HepG2 (cell line): ENCODE results near the gene SURF1. TPM values are rescaled to one million over a fixed set of nuclear protein-coding genes. Genes with fewer than 3 reads are reported as not detected.

Experiments
- ATM ChIP-seq: fragments of 450-650 bp; IDR thresholded peaks from 2 replicates; pipeline ENCODE4 v1.7.1; 2017; ENCODE audit warnings: mild to moderate bottlenecking, borderline replicate concordance
- BRD4 ChIP-seq: sonication (generic); formaldehyde crosslinking; IDR thresholded peaks from 2 replicates; pipeline ENCODE4 v1.4.0; 2020; ENCODE audit warnings: missing genetic modification reagents
- GPN1 ChIP-seq: sonication (generic); formaldehyde crosslinking; IDR thresholded peaks from 2 replicates; pipeline ENCODE4 v1.5.1; 2020; ENCODE audit warnings: missing genetic modification reagents, borderline replicate concordance
- MEIS1 ChIP-seq: sonication (generic); formaldehyde crosslinking; IDR thresholded peaks from 2 replicates; pipeline ENCODE4 v1.9.0; 2021; ENCODE audit warnings: mild to moderate bottlenecking, missing genetic modification reagents, moderate library complexity, borderline replicate concordance
- MXI1 ChIP-seq: IDR thresholded peaks from 3 replicates; pipeline ENCODE4 v1.6.1; 2012; ENCODE audit warnings: low read depth, low read length, inconsistent platforms, borderline replicate concordance
- NCOA5 ChIP-seq: sonication (generic); formaldehyde crosslinking; IDR thresholded peaks from 2 replicates; pipeline ENCODE4 v1.4.0; 2020; ENCODE audit warnings: missing genetic modification reagents
- POGZ ChIP-seq: sonication (generic); formaldehyde crosslinking; IDR thresholded peaks from 2 replicates; pipeline ENCODE4 v1.4.0; 2020; ENCODE audit warnings: mild to moderate bottlenecking, missing genetic modification reagents
- PTBP1 ChIP-seq: fragments of 200-400 bp; formaldehyde crosslinking; IDR thresholded peaks from 2 replicates; pipeline ENCODE4 v1.6.1; 2018; ENCODE audit warnings: low read length, low read depth; ENCODE audit not compliant: poor library complexity, severe bottlenecking
- SKI ChIP-seq: fragments of 450-650 bp; IDR thresholded peaks from one replicate; pipeline ENCODE4 v1.6.1; 2018; ENCODE audit warnings: mild to moderate bottlenecking; ENCODE audit not compliant: partially characterized antibody
- SOX13 ChIP-seq, 3 experiments: fragments of 450-650 bp in 1 of 3; sonication (generic) in 1 of 3; formaldehyde crosslinking in 1 of 3; IDR thresholded peaks in 2 of 3; conservative IDR thresholded peaks in 1 of 3; 2 replicates each; pipeline versions ENCODE4 v1.5.0 to v1.6.1; 2016 to 2020; ENCODE audit warnings: antibody characterized with exemption in 1 of 3, mild to moderate bottlenecking in 1 of 3, missing compliant biosample characterization in 1 of 3, missing genetic modification reagents in 1 of 3, moderate library complexity in 1 of 3
- SP2 ChIP-seq: sonication (generic); formaldehyde crosslinking; IDR thresholded peaks from 2 replicates; pipeline ENCODE4 v1.5.1; 2020; ENCODE audit warnings: mild to moderate bottlenecking, missing genetic modification reagents
- SRSF9 ChIP-seq: fragments of 200-400 bp; formaldehyde crosslinking; IDR thresholded peaks from 2 replicates; pipeline ENCODE4 v1.6.1; 2018; ENCODE audit warnings: borderline replicate concordance, mild to moderate bottlenecking, low read depth, low read length; ENCODE audit not compliant: insufficient read depth, poor library complexity, severe bottlenecking
- STAT5B ChIP-seq: sonication (generic); formaldehyde crosslinking; IDR thresholded peaks from 2 replicates; pipeline ENCODE4 v1.4.0; 2020; ENCODE audit warnings: missing genetic modification reagents
- ZBED4 ChIP-seq: sonication (generic); formaldehyde crosslinking; IDR thresholded peaks from 2 replicates; pipeline ENCODE4 v1.4.0; 2020; ENCODE audit warnings: missing genetic modification reagents, borderline replicate concordance
- ZNF496 ChIP-seq: sonication (generic); formaldehyde crosslinking; IDR thresholded peaks from 2 replicates; pipeline ENCODE4 v1.8.1; 2023; ENCODE audit warnings: mild to moderate bottlenecking, moderate library complexity, missing genetic modification reagents; ENCODE audit not compliant: insufficient replicate concordance
- ZNF564 ChIP-seq: sonication (generic); formaldehyde crosslinking; IDR thresholded peaks from 2 replicates; pipeline ENCODE4 v1.8.1; 2023; ENCODE audit warnings: mild to moderate bottlenecking, missing genetic modification reagents
- ZNF761 ChIP-seq: sonication (generic); formaldehyde crosslinking; conservative IDR thresholded peaks from 2 replicates; pipeline ENCODE4 v1.4.0; 2020; ENCODE audit warnings: mild to moderate bottlenecking, missing genetic modification reagents
- ZNF775 ChIP-seq: sonication (generic); formaldehyde crosslinking; IDR thresholded peaks from 2 replicates; pipeline ENCODE4 v1.4.0; 2020; ENCODE audit warnings: missing genetic modification reagents, mild to moderate bottlenecking, moderate library complexity, borderline replicate concordance
- polyA plus RNA-seq, 8 experiments: library from polyadenylated mRNA; depleted of rRNA in 3 of 8; stranded (reverse) in 7 of 8; unstranded in 1 of 8; fragments of >200 nt; fragmentation: Illumina TruSeq in 4 of 8; extraction: Trizol in 4 of 8; gene quantifications; 2 replicates each; pipeline versions ENCODE4 v1.2.1 to v1.2.3, GENCODE V29; 2011 to 2016; ENCODE audit warnings: low read depth in 4 of 8, missing spikeins in 1 of 8, mixed read lengths in 1 of 8; ENCODE audit not compliant: insufficient read depth in 1 of 8
- total RNA-seq, 5 experiments: library from RNA; depleted of rRNA; stranded (reverse); fragments of >200 nt; fragmentation: Illumina TruSeq; extraction: Trizol; gene quantifications; 2 replicates each; pipeline ENCODE4 v1.2.3, GENCODE V29; 2016; ENCODE audit warnings: low read depth in 1 of 5
- TF ChIP-seq, protein P1 (sequence below): sonication (generic); formaldehyde crosslinking; IDR thresholded peaks from 2 replicates; pipeline ENCODE4 v1.5.0; 2020; ENCODE audit warnings: mild to moderate bottlenecking, missing genetic modification reagents
- TF ChIP-seq, protein P2 (sequence below): sonication (generic); IDR thresholded peaks from 2 replicates; pipeline ENCODE4 v1.6.1; 2016; ENCODE audit warnings: low read depth, borderline replicate concordance
- TF ChIP-seq, protein P3 (sequence below): sonication (generic); formaldehyde crosslinking; IDR thresholded peaks from 2 replicates; pipeline ENCODE4 v1.5.0; 2020; ENCODE audit warnings: missing genetic modification reagents

The SURF1 gene
- total and polyA plus RNA-seq, 2 of the 13 experiments (the other 11 are each of a cell fraction or from before 2014, with no cell fraction given), result 17.8 to 40.7 TPM

DNA sequence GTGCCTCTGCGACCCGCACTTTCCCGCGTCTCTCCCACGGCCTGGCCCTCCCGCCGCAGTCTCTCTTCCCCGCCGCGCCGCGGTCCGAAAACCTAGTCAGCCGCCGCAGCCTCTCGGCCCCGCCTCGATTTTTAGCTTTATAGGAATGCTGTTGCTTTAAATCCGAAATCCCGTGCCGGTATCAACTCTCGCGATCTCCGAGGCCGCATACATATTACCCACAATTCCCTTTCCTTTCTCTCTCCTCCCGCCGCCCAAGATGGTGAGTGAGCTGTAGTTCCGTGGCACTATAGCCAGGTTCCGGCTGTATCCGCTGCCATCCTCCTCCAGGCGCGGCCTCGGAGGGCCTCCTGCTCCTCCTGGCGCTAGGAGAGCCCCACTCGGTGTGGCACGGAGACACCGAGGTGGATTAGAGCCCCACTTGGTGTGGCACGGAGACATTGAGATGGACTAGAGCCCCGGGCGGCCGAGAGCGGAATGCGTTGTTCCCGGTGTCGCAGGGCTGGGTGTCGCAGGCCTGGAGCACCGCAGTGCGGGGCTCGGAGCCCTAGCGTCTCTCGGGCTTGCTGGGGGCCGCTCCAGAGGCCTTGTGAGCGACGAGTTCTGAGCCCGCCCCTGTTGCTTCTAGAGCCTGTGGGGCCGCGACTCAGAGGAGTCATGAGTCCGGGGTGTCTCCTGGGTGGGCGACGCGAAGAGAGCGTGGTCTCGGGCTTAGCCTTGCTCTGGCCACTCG is 8.1 kb downstream of the SURF1 start, which contains the start of the genes MED22 and RPL7A (continued):
- TF ChIP-seq ZBED4 (no peak; the same call in 1 of the 2 replicates), SRSF9 (no peak), ATM (no peak), ZNF496 (CRISPR knock-in tag) (no peak), SOX13 (IDR thresholded peaks at IDR 0.05) (peak; percentile 26; the same call in 1 of the 2 replicates), SOX13 (CRISPR knock-in tag; conservative IDR thresholded peaks at IDR 0.05 in 1 of 2, IDR thresholded peaks at IDR 0.05 in 1 of 2) (0 out of 4 replicates have a peak, but pooled peaks of 1 of the 2 experiments have one; percentile 93), MEIS1 (no peak), GPN1 (no peak), ZNF775 (CRISPR knock-in tag) (no peak), SKI (peak; percentile 22), NCOA5 (CRISPR knock-in tag) (no peak), ZNF761 (CRISPR knock-in tag) (no peak), SP2 (CRISPR knock-in tag) (no peak), BRD4 (CRISPR knock-in tag) (peak; percentile 90), MXI1 (peak; percentile 67; the same call in 1 of the 3 replicates), ZNF564 (0 out of 2 replicates have a peak, but pooled peaks have one; percentile 45), POGZ (CRISPR knock-in tag) (0 out of 2 replicates have a peak, but pooled peaks have one; percentile 22), PTBP1 (peak; percentile 44), STAT5B (CRISPR knock-in tag) (no peak)
- TF ChIP-seq, protein P1, sequence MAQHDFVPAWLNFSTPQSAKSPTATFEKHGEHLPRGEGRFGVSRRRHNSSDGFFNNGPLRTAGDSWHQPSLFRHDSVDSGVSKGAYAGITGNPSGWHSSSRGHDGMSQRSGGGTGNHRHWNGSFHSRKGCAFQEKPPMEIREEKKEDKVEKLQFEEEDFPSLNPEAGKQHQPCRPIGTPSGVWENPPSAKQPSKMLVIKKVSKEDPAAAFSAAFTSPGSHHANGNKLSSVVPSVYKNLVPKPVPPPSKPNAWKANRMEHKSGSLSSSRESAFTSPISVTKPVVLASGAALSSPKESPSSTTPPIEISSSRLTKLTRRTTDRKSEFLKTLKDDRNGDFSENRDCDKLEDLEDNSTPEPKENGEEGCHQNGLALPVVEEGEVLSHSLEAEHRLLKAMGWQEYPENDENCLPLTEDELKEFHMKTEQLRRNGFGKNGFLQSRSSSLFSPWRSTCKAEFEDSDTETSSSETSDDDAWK (CRISPR knock-in tag), result no peak
- TF ChIP-seq, protein P2, sequence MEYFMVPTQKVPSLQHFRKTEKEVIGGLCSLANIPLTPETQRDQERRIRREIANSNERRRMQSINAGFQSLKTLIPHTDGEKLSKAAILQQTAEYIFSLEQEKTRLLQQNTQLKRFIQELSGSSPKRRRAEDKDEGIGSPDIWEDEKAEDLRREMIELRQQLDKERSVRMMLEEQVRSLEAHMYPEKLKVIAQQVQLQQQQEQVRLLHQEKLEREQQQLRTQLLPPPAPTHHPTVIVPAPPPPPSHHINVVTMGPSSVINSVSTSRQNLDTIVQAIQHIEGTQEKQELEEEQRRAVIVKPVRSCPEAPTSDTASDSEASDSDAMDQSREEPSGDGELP, result no peak
- TF ChIP-seq, protein P3, sequence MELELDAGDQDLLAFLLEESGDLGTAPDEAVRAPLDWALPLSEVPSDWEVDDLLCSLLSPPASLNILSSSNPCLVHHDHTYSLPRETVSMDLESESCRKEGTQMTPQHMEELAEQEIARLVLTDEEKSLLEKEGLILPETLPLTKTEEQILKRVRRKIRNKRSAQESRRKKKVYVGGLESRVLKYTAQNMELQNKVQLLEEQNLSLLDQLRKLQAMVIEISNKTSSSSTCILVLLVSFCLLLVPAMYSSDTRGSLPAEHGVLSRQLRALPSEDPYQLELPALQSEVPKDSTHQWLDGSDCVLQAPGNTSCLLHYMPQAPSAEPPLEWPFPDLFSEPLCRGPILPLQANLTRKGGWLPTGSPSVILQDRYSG (CRISPR knock-in tag), result no peak
